HG03066 (cell line): ENCODE data around the gene NALCN.

Source experiments
- ATAC-seq: cut with Tn5 transposase; IDR thresholded peaks from one replicate; pipeline ENCODE4 v1.9.1; 2021; ENCODE audit warnings: low read depth; ENCODE audit not compliant: unreplicated experiment

Gene NALCN

DNA sequence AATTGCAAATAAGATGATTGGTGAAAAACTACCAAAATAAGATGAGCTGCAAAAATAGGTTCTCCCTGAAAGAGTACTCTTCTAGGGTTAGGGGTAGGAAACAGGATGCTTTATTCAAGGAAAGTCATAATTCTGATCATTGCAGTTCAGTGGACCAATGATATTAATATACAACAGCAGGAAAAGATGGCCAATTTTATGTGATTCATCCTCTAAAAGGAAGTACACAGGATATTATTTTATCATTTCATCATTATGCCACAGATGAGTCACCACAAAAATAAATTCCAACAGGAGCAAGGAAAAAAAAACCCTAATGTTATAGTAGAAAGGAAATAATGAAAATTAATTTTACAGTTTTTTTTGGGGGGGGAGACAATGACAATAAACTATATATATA lies 205.0 kb downstream of the NALCN start:
- ATAC-seq = no peak

DNA sequence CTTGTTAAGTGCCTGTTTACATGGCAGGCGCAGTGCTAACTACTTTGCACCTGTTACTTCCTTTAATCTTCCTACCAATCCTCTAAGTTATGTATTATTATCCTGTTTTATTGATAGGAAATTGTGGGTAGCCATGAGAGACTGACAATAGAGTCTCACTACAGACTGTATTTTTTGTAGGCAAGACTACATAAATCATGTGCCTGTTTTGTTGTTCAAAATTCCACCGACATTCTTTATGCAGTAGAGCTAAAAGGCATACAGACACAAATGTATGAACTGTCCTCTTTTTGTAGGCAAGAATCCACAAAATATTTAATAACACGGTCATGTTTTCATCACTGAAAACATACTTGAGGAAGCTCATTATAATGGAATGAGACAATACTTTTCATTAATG lies 205.5 kb downstream of the NALCN start:
- ATAC-seq = no peak

DNA sequence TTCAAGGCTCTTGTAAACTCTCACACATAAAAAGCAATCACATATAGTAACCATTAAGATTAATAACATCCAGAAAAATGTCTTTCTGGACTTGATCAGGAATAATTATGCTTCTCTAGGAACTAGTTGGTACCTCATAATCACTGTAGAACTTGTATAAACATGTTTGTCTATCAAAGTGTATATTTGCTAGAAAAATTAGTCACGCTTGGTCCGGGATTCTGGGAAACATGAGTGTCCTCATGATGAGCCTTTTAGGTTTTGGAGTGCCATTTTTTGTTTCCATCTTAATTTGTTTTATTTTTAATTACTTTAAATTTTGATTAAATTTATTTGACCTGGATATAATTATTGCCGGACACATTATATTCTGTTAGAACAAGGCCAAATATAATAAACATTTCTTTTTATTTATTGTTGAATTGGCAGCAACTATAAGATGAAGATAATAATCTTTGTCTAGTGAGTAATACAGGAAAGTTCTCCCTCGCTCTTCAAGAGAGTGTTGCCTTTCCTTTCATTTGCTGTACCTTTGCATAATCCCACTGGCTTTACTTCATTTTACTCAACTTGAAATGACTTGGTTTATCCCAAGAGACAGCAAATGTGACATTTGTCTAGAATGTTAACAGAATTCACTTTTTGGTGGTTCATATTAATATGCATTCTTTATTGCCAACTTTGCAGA lies 207.0 kb downstream of the NALCN start:
- ATAC-seq = no peak

DNA sequence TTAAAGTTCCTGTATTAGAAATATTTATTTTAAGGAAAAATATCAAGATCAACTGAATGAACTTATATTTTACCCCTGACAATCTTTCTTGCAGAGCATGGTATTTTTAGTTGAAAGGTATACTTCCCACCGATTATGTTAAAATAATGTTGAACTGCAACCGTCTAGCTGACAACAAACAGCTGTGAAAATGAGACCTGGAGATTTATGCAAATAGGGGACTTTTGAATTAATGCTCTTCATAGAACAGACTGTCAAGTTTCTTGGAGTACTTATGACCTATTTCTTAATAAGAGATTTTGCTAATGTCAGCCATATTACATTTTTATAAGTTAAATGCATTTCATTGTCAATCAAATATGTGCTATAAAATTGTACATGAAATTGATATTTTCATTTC lies 210.9 kb downstream of the NALCN start:
- no peak for ATAC-seq

DNA sequence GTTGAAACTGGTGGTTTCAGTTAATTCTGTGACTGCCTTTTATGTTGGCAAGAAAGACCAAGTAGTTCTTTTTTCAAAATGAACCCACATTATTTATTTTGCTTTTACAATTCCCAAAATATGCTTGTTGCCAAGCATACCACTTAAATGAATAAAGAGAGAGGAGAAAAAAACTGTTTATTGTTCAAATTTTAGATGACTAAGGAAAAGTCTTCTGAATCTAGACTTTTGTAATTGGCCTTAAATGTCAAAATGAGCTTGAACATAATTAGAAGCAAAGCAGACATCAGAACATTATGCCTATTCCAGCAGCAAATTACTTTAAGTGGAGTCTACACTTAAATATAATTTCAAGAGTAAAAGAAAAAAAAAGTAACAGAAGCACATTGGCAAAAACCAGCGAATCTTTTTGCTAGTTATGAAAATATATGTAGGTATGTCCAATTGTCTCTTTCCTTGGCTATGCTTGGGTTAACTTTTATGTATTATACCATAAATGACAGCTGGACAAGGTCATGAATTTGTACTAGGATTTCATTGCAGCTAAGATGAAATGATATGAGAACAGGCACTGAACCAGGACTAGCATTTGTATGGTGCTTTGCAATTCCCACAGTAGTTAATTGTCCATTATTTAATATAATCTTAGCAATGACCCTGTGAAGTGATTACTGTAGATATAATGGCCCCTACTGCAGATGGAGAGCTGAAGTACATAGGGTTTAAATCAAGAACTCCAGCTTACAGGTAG lies 211.9 kb downstream of the NALCN start:
- no peak for ATAC-seq

DNA sequence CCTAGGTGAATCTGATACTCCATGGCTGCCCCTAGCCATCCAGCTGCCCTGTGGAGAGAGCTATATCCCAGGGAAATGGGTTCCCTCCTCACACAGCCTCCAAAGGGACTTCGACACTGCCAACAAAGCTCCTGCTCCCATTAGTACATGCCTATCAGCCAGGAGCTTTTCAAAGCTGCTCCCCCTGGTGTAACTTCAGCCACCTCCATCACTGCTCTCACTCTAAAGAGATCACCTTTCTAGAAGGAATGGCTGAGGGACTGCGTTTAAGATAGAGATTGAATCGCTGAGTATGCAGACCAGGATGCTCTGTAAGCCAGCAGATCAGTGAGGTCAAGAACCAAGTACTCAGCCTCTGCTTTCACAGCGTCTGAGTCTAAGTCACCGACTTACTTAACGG lies 213.7 kb downstream of the NALCN start:
- no peak for ATAC-seq

DNA sequence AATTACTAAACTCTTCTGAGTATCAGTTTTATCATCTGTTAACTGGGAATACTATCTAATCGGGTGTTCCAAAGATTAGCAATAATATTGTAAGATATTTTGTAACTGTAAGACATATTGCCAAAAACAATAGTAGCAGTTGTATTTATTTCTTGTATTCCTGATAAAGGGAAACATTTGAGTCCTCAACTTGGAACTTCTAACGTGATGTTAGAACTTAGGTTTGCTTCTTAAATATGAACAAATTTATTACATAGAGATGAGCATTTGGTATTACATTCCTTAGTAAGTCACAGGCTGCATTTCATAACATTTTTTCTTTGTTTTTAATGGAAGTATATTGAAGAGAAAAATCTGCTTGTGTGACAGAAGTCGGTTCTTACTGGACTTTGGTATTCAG lies 225.3 kb downstream of the NALCN start:
- ATAC-seq = no peak

DNA sequence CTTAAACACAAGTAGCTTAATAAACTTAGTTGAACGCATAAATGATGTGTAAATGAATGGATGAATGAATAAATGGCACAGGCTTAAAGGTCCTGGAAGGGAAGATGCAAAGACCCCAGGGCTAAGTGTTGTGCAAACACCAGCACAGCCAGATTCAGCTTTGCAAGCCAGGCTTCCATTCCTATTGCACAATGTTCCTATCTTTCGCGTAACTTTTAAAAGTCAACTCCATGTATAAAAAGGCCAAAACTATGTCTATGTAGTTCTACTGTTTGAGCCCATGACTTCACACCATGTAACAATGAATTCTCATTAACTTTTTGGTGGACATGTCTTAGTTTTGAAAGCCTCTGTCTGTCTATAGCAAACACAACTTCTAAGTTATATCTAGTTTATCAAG lies 226.0 kb downstream of the NALCN start:
- ATAC-seq = no peak

DNA sequence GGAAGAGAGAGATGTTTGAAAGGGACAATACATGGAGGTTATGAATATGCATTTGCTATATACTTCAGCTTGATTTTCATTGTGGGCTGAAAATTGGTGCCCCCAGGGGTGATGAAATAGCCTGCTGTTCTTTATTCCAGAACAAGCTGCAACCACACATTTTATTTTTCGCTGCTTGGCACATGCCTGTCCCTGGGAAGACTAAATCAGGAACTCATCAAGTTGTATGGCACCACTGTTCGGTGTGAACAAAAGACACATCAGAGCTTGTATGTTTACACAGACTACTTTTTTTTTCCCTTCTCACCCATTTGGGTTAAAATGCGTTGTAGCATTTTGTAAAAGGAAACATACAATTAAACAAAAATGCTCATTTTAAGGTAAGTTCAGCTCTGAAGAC lies 230.7 kb downstream of the NALCN start:
- ATAC-seq = no peak

DNA sequence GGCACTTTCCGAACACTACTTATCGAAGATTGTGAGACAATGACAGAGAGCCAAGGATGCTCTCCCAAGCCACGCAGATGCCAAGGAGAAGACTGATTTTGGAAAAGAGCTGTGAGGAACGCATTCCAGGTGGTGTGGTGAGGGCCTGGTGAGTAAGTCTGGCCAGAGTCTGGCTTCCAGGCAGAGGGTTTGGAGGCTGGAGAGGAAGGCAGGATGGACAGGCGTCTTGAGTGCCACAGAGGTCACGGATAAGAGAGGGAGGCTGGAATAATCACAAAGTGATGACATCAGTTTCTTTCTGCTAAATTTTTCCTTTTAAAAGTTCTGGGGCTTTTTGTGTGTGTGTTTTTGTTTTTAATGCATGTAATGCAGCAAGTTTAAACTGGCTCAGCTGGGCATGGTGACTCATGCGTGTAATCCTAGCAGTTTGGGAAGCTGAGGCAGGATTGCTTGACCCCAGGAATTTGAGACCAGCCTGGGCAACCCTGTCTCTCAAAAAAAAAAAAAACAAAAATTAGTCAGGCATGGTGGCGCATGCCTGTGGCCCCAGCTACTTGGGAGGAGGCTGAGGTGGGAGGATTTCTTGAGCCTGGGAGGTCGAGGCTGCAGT lies 235.1 kb downstream of the NALCN start:
- no peak for ATAC-seq

DNA sequence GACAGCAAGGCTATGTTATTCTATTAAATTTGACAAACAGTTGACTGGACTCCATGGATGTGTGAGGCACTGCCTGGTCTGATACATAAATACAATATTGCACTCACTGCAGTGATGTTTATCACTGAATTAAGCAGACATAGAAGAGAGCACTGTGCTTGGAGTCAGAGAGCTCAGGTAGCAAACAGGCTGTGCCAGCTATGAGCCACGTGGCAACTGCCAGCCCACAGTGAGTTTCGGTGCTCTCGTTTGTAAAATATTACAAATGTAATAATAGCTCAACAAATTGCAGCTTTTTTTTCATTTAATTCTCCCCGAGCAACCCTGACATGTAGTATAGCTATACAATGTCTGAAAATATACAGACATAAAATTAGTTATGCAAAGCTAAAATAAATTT lies 237.3 kb downstream of the NALCN start:
- no peak for ATAC-seq

DNA sequence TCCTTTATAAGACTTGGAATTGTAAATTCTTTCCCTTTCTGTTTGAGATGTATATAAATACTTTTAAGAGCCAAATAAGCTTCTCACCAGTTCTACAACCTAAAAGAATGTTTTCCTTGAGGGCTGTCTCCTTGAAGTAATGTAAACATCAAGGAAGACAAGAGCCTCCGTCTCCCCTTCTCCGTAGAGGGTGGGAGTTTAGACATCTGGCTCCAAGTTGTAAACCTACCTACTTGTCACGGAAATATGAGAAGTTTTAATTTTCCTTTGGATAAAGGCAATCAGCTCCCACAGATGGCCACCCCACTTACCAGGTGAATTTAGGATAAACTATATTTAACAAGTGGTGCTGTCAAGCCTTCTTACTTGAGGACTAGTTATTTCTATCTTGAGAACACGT lies 237.9 kb downstream of the NALCN start:
- ATAC-seq = no peak

DNA sequence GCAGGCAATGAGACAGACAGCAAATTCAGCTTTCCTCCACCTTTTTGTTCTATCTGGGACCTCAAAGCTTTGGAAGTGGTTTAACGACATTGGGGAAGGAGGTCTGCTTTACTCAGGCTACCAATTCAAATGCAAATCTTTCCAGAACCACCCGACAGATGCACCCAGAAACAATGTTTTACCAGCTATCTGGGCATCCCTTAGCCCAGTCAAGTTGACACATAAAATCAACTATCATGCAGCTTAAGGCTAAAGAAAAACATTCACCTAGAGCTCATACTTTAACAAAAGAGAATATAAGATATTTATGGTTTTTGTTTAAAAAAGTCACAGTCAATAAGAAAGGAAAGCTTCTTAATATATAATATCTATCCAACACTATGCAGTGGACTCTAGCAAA lies 246.0 kb downstream of the NALCN start:
- ATAC-seq = no peak

DNA sequence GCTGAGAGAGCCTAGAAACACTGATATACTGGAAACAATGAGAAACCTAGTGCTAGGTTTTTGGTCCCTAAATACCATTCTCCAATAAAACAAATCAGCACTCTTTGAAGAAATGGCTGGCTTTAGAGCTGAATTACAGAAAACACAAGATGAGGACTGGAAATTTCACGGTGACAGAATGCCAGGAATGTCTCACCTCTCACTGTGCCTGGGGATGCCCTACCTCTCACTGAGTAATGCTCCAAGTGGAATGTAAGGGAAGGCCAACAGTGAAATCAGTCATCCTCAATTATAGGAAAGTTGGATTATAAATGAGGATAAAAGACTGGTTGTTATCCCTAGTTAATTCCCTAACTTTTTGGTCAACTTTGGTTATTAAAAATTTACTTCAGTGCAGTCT lies 259.0 kb downstream of the NALCN start:
- ATAC-seq = no peak

DNA sequence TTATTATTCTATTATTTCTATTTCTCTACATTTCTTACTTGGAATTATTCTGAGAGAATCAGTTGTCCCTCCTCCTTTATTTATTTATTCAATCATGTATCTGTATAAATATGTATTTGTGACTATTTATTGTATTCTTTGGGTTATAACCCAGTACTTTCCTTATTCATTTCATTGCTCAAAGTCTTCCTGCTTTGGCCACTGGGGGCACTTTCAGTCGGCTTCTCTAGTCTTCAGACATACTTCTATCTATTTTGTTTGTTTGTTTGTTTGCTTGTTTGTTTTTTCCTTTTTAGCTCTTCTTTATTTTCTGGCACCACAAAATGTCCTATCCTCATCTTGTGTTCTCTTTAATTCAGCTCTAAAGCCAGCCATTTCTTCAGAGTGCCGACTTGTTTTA lies 260.4 kb downstream of the NALCN start:
- no peak for ATAC-seq

DNA sequence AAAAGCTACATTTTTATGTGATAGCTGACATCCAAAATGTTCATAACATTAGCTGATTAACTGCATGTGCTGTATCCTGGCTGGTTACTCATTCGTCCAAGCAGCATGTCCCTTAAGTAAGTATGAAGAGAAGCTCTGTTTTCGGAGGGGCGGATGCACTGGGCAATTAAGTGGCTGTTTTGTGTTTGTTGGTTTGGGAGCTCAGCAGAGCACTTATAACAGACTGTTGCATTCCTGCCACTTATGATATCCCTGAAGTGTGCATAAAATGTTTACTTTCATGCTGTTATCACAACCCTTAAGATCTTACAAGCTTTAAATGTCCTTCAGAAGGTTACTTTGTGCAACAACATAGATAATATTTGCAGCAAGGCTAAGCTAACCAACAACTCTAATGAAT lies 264.1 kb downstream of the NALCN start:
- ATAC-seq = no peak

DNA sequence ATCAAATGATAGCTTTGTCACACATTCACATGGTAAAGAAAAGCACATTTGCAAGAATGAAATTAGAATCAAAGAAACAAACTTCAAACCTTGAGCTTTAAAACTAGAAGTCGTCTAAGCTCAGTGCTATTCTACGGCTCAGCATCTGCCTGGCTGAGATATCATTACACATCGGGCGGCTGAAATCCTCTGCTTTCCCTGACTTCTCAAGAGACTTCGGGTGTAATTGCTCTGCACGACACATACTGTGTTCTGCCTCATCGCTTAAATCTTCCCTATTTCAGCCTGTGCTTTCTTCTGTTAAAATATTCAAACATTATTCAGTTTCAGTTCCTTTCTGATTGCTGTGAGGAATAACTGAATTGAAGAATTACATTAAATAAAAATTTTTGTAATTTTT lies 265.3 kb downstream of the NALCN start:
- no peak for ATAC-seq

DNA sequence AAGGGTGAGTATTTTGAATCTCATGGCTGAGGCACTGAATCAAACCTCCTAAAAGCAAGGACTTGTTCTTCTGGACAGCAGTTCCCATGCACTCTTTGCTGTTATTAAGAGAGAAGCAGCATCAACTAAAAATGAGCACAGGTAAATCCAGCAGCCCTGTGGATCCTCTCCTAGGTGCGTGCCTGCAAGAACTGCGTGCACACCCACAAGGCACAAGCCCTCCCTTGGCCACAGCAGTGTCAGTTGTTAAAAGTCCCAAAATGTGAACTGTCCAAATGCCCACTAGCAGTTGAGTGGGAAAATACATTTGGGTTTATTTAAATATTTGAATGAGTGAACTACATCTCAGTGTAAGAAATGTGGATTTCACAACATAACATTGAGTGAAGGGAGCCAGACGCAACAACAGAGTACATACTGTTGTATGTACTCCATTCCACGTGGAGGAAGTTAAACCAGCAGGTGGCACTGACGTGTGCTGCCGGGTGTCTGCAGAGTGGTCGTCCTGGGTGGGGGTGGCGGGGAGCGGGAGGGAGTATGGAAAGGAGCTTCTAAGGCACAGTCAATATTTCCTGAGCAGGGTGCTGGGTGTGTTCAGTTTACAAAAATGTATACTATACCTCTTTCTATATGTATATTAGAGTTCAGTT lies 266.4 kb downstream of the NALCN start:
- no peak for ATAC-seq

DNA sequence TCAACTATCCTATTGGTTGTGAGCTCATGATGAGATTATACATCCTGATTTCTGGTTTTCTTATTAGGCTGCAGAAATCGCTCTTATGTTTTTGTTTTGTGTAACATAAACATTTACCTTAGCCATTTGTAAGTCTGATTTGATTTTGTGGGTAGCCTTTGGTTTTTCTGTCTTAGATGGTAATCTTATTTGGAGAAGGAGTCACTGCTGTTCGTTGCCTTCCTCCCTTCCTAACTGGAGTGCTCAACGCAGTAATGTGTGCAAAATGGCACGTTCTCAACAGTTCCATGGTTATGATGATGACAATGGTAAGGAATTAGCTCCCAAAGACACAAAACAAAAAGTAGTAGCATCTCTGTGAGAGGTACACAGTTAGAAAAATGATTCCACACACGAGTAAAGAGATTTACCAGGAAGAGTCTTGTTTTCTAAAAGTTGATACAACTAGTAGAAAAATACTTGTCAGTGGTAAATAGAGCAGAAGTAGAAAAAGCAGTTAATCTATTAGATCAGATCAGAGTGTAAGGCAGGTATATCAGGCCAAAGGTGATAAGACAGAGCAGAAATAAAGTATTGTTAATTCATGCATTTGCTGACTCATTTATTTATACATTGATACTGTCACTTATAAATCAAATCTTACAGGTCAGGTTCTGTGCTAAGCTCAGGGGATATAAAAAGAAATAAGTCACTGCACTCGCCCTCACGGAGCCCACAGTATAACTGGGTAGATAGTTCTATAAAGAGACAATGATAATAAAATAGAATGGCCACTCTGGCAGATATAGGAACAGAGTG lies 270.0 kb downstream of the NALCN start:
- ATAC-seq = no peak

DNA sequence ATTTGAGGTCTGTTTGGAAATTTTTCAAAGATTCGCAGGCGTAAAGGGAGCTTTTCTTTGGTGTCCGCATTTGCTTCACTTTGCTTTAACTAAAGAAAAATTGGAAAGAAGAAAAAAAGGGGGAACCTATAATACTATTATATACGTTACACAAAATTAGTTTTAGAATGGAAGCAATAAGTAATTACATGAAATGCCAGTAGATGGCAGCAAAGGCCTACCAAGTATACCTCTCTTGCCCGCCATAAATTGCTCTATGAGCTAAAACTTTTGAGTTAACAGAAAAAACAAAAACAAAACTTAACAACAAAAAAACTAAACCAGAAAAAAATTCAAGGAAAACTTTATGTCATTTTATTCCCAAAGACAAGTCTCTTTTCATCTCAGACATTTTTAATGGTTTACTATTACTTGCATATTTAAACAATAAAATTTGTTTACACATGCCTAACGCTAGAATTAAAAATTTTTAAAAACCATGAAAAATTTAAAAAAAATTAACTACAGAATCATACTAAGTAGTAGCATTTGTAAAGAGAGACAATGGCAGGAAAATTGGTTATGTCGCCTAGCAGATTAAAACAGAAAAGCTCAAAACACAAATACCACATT lies 271.4 kb downstream of the NALCN start:
- ATAC-seq = peak; percentile 82
